Suprapubic skin (tissue), 4 donors: ENCODE measurements around the gene BOK. TPM values are rescaled to one million over a fixed set of nuclear protein-coding genes. Genes with fewer than 3 reads are reported as not detected.
"Not testable (repeated sequence)": the region's sequence is repeated elsewhere in the genome, so short reads cannot be mapped to it uniquely, and the experiment has no call there.

Experiments
- DNase-seq, 2 donors: peaks; one replicate each; pipeline ENCODE4 v3.0.0-alpha.2; 2019; ENCODE audit warnings: low spot score in 2 of 2
- H3K27ac ChIP-seq: fragments of 200-600 bp; sonication (generic); one replicate; pipeline ENCODE4 v1.5.1; 2019
- H3K27me3 ChIP-seq: fragments of 200-600 bp; sonication (generic); one replicate; pipeline ENCODE4 v1.5.1; 2019
- H3K36me3 ChIP-seq: fragments of 200-600 bp; sonication (generic); one replicate; pipeline ENCODE4 v1.5.1; 2019
- H3K4me1 ChIP-seq: fragments of 200-600 bp; sonication (generic); one replicate; pipeline ENCODE4 v1.5.1; 2019
- H3K4me3 ChIP-seq: fragments of 200-600 bp; sonication (generic); one replicate; pipeline ENCODE4 v1.5.1; 2019; ENCODE audit warnings: mild to moderate bottlenecking
- H3K9me3 ChIP-seq: fragments of 200-600 bp; sonication (generic); one replicate; pipeline ENCODE4 v1.5.1; 2019
- CTCF ChIP-seq, 2 donors: fragments of 200-600 bp in 1 of 2; fragments of 450-650 bp in 1 of 2; sonication (generic) in 1 of 2; IDR thresholded peaks; one replicate each; pipeline ENCODE4 v1.5.1; 2016 to 2019; ENCODE audit warnings: antibody characterized with exemption in 2 of 2, mild to moderate bottlenecking in 1 of 2, moderate library complexity in 1 of 2
- EP300 ChIP-seq: sonication (generic); formaldehyde crosslinking; IDR thresholded peaks from one replicate; pipeline ENCODE4 v1.6.1; 2017; ENCODE audit warnings: antibody characterized with exemption
- POLR2A ChIP-seq, 2 donors: fragments of 450-650 bp; IDR thresholded peaks; one replicate each; pipeline ENCODE4 v1.6.1; 2017; ENCODE audit warnings: antibody characterized with exemption in 2 of 2, mild to moderate bottlenecking in 2 of 2, moderate library complexity in 2 of 2
- POLR2AphosphoS5 ChIP-seq, 3 donors: sonication (generic); formaldehyde crosslinking; IDR thresholded peaks; one replicate each; pipeline ENCODE4 v1.6.1; 2017; ENCODE audit warnings: antibody characterized with exemption in 3 of 3
- WGBS: methylation state at CpG from one replicate; pipeline ENCODE4 v1.1.5; 2018; 5-methylcytosine and 5-hydroxymethylcytosine counted together
- total RNA-seq, 4 donors: library from RNA; depleted of rRNA; stranded (reverse); fragments of >200 nt; gene quantifications; one replicate each; pipeline ENCODE4 v1.1.0, GENCODE V29; 2016

BOK gene
- total RNA-seq, 4 donors from 2014 or later: 32.4 to 61.6 (median 60.5) TPM

GRCh38 chr2:241514986-241515737, 43.4 kb upstream of the BOK start:
- no peak overlapping the region for H3K4me3 ChIP-seq
- 51% methylated on average over 10 of the region's 10 CpGs for WGBS
- no peaks in the 10 kb centered on the region for H3K36me3 ChIP-seq
- H3K27me3 ChIP-seq: peaks cover 7% of the 10 kb centered on the region
- DNase-seq: no peak
- no peak overlapping the region for H3K27ac ChIP-seq
- no peaks in the 10 kb centered on the region for H3K9me3 ChIP-seq
- TF ChIP-seq EP300: no peak
- no peak for TF ChIP-seq POLR2A (IDR thresholded peaks at IDR 0.05)
- TF ChIP-seq CTCF (IDR thresholded peaks at IDR 0.05): no peak
- TF ChIP-seq POLR2AphosphoS5 (IDR thresholded peaks at IDR 0.05): no peak
- no peaks in the 10 kb centered on the region for H3K4me1 ChIP-seq

GRCh38 chr2:241516520-241516965, 42.0 kb upstream of the BOK start:
- Histone ChIP-seq H3K36me3 (no peaks in the 10 kb centered on the region), H3K4me3 (no peak overlapping the region), H3K9me3 (no peaks in the 10 kb centered on the region), H3K27ac (no peak overlapping the region), H3K4me1 (no peaks in the 10 kb centered on the region), H3K27me3 (peaks cover 10% of the 10 kb centered on the region)
- no peak for DNase-seq
- TF ChIP-seq POLR2AphosphoS5 (IDR thresholded peaks at IDR 0.05) (no peak), EP300 (no peak), POLR2A (IDR thresholded peaks at IDR 0.05) (no peak), CTCF (IDR thresholded peaks at IDR 0.05) (no peak)
- WGBS: 92% methylated on average over 3 of the region's 3 CpGs

GRCh38 chr2:241517297-241517696, 41.2 kb upstream of the BOK start:
- no peaks in the 10 kb centered on the region for H3K36me3 ChIP-seq
- DNase-seq: no peak
- TF ChIP-seq POLR2A (IDR thresholded peaks at IDR 0.05) (no peak), POLR2AphosphoS5 (IDR thresholded peaks at IDR 0.05) (no peak), CTCF (IDR thresholded peaks at IDR 0.05) (no peak), EP300 (no peak)
- no peak overlapping the region for H3K27ac ChIP-seq
- no peaks in the 10 kb centered on the region for H3K4me1 ChIP-seq
- no peaks in the 10 kb centered on the region for H3K9me3 ChIP-seq
- H3K4me3 ChIP-seq: no peak overlapping the region
- peaks cover 10% of the 10 kb centered on the region for H3K27me3 ChIP-seq
- 93% methylated on average over 6 of the region's 6 CpGs for WGBS

- no peak for DNase-seq
- no peaks in the 10 kb centered on the region for H3K9me3 ChIP-seq
- no peak overlapping the region for H3K4me3 ChIP-seq
- 70% methylated on average over 11 of the region's 11 CpGs for WGBS
- TF ChIP-seq CTCF (IDR thresholded peaks at IDR 0.05) (no peak), EP300 (no peak), POLR2AphosphoS5 (IDR thresholded peaks at IDR 0.05) (no peak), POLR2A (IDR thresholded peaks at IDR 0.05) (no peak)
- H3K36me3 ChIP-seq: no peaks in the 10 kb centered on the region
- peaks cover 10% of the 10 kb centered on the region for H3K27me3 ChIP-seq
- no peaks in the 10 kb centered on the region for H3K4me1 ChIP-seq
- H3K27ac ChIP-seq: no peak overlapping the region
Observed at GRCh38 chr2:241519669-241520068, 38.9 kb upstream of the BOK start.

- H3K27me3 ChIP-seq: peaks cover 10% of the 10 kb centered on the region
- H3K4me1 ChIP-seq: no peaks in the 10 kb centered on the region
- H3K27ac ChIP-seq: no peak overlapping the region
- H3K9me3 ChIP-seq: no peaks in the 10 kb centered on the region
- H3K4me3 ChIP-seq: no peak overlapping the region
- no peaks in the 10 kb centered on the region for H3K36me3 ChIP-seq
- TF ChIP-seq POLR2A (IDR thresholded peaks at IDR 0.05) (no peak), POLR2AphosphoS5 (IDR thresholded peaks at IDR 0.05) (no peak), CTCF (IDR thresholded peaks at IDR 0.05) (no peak), EP300 (no peak)
- 82% methylated on average over 5 of the region's 5 CpGs for WGBS
- no peak for DNase-seq
Observed at GRCh38 chr2:241522477-241522876, 36.1 kb upstream of the BOK start.

- H3K27ac ChIP-seq, H3K27me3 ChIP-seq, H3K9me3 ChIP-seq, H3K4me1 ChIP-seq, H3K4me3 ChIP-seq, H3K36me3 ChIP-seq, DNase-seq: not testable (repeated sequence)
- WGBS: 89% methylated on average over 31 of the region's 31 CpGs
Observed at GRCh38 chr2:241525818-241526780, 32.4 kb upstream of the BOK start.
